ENCODE data around the gene MLLT11. TPM values are rescaled to one million over a fixed set of nuclear protein-coding genes. Genes with fewer than 3 reads are reported as not detected.
A peak's percentile ranks its signal among the peaks of the same experiment; 100 is the strongest.

MLLT11 gene, protein sequence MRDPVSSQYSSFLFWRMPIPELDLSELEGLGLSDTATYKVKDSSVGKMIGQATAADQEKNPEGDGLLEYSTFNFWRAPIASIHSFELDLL
- total RNA-seq, result 1 to 10 TPM; 4.5 to 8.5 TPM

DNA sequence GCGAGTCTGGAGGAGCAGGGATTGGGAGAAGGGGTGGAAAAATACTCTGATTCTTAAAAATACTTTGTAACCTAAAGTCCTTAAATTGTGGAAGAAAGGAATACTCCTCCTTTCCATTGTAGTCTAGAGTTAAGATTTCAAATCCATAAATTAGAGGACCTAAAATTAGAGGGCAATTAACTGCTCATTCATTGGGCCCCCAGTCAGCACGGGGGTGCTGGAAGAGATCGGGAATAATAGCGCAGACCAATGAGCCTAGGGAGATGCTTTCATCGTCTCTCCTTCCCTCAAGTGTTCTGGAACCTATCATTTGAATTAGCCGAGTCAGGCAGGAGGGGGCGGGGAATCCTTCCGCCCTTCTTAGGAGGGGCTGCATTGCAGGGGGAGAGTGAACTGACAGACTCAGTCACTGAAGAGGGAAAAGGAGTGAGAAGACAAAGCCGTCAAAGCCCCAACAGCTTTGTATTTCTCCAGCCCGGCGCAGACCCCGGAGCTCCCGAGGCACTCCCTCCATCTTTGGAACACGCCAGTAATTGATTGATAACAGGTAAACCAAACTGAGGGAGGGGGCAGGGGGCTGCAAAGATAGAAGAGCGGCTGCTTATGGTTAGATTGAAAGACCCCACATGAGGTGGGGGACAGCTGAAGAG is at the start of gene MLLT11:
MLLT11 (plus strand) TSS at position 391 of the 650 bp plus-strand sequence. CDS start 6,828 bp downstream, outside the sequence.
- no peaks in the 10 kb centered on the region for H3K27me3 Mint-ChIP-seq
- ATAC-seq (no peak), DNase-seq (ENCODE audit: low spot score) (no peak)
- H3K27ac Mint-ChIP-seq, result peak within 1 kb of the TSS; percentile 97 to 99
- peaks cover 31% of the 10 kb centered on the region for H3K36me3 Mint-ChIP-seq
- peaks cover 49 to 56% of the 10 kb centered on the region in 2 donors for H3K4me1 Mint-ChIP-seq (ENCODE audit: low read depth in 2 of 2)
- H3K9me3 Mint-ChIP-seq, result no peaks in the 10 kb centered on the region
- H3K4me3 Mint-ChIP-seq, result peak within 1 kb of the TSS; percentile 94

DNA sequence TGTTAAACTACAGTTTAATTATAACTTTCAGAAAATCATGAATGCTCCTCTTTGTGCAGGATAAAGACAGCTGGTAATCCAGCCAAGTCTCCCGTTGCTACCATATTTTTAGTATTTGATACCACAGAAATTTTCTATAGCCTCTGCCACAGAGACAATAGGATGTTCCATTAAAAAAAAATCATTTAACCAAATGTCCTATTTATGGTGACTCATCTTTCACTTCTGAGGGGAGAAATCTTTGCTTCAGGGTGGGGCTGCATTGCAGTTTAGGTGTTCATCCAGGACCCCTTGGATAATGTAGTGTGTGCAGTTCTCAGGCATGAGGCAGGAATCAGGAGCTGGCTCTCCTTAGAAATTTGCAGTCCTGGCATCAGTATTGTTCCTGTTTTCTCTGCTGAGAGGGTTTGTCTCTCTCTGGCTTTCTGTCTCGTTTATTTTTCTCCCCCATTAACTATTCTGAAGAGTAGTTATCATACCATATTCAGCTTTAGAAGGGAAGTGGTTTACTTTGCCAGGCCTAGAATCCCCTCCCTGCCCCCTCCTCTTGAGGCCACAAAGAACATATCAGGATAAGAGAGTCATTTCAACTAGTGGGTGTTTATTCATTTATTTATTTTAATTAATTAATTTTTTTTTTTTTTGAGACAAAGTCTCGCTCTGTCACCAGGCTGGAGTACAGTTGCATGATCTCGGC is 48.9 kb upstream of the MLLT11 start:
- H3K27me3 Mint-ChIP-seq, result no peaks in the 10 kb centered on the region
- no peaks in the 10 kb centered on the region for H3K9me3 Mint-ChIP-seq
- H3K4me3 Mint-ChIP-seq, result peak overlapping the region; percentile 3
- peak overlapping the region in 1 of 2 donors; percentile 68 for H3K27ac Mint-ChIP-seq
- H3K36me3 Mint-ChIP-seq, result no peaks in the 10 kb centered on the region
- H3K4me1 Mint-ChIP-seq (ENCODE audit: low read depth in 2 of 2), result peaks cover 32 to 34% of the 10 kb centered on the region in 2 donors
- ATAC-seq (no peak), DNase-seq (ENCODE audit: low spot score) (no peak)

DNA sequence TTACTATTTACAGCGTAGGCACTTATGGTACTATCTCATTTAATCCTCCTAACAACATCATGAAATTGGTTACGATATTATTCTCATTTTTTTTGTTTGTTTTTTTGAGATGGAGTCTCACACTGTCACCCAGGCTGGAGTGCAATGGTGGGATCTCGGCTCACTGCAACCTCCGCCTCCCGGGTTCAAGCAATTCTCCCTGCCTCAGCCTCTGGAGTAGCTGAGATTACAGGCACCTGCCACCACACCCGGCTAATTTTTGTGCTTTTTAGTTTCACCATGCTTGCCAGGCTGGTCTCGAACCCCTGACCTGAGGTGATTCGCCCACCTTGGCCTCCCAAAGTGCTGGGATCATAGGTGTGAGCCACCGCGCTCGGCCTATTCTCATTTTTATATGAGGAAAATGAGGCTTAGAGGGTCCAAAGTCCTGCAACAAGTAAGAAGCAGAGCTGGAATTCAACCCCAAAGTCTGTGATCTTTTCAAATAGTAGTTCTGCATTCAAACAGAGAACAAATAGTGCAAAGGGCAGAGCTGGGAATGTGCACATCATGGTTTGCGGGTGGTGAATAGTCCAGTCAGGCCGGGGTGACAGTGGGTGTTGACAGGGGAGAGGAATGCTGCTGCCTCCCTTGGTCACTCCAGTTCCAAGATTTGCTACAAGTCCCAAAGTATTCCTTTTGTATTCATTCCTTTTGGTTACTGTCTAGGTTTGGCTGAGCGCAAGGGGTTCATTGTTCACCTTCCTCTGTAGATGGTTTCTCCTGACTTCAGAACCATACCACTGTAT is 47.3 kb upstream of the MLLT11 start:
- Mint-ChIP-seq H3K36me3 (no peaks in the 10 kb centered on the region), H3K27ac (no peak overlapping the region), H3K9me3 (no peaks in the 10 kb centered on the region), H3K4me3 (no peak overlapping the region), H3K27me3 (no peaks in the 10 kb centered on the region), H3K4me1 (ENCODE audit: low read depth in 2 of 2) (peaks cover 19% of the 10 kb centered on the region in 2 donors)
- DNase-seq (ENCODE audit: low spot score) (no peak), ATAC-seq (no peak)

DNA sequence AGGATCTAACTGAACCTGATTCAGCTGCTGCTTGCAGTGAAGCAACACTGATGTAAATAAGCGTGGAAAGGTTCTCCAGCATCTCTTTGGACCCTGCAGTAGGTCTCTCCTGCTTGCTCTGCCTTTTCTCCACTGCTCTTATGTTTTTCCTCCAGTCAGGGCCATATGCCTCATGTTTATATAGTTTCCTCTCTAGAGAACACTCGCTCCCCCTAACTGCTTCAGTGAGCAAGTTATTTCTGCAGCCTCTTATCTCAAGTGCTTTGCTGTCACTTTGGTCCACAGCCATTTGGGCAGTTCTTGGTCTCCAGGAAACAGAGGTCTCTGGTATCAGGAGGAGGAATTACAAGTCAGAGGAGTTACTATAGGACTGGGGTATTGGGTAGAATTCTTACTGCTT is 46.7 kb upstream of the MLLT11 start:
- no peak for DNase-seq (ENCODE audit: low spot score)
- H3K4me3 Mint-ChIP-seq, result no peak overlapping the region
- peaks cover 14 to 16% of the 10 kb centered on the region in 2 donors for H3K4me1 Mint-ChIP-seq (ENCODE audit: low read depth in 2 of 2)
- no peaks in the 10 kb centered on the region for H3K36me3 Mint-ChIP-seq
- no peak overlapping the region for H3K27ac Mint-ChIP-seq
- ATAC-seq, result no peak
- no peaks in the 10 kb centered on the region for H3K27me3 Mint-ChIP-seq
- H3K9me3 Mint-ChIP-seq, result no peaks in the 10 kb centered on the region

DNA sequence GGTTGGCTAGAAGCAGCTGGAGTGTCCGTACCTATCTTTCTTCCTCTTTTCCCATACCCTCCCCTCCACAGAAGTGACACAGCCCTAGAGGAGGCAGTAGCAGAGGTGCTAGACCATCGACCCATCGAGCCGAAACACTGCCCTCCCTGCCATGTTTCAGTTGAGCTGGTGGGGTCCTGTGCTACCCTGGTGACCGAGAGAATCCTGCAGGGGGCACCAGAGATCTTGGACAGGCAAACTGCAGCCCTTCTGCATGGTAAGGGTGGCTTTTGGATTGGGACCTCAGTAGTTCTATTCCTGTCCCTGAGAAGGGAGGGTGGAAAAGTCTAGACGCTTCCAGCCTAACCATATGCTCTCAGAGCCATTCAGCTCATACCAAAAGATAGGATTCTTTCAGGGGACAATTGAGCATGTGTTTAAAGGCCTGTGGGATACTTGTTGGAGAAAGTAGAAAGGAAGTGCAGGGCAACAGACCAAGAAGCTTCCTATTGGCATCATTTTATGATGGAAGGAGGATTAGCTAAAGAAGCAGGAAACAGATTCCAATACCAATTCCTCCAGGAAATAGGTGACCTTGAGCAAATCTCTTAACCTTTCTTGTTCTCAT is 35.6 kb upstream of the MLLT11 start:
- Mint-ChIP-seq H3K4me1 (ENCODE audit: low read depth in 2 of 2) (peaks cover 5% of the 10 kb centered on the region in 2 donors), H3K9me3 (no peaks in the 10 kb centered on the region), H3K36me3 (peaks cover 9% of the 10 kb centered on the region), H3K27me3 (no peaks in the 10 kb centered on the region), H3K4me3 (no peak overlapping the region), H3K27ac (no peak overlapping the region)
- peak; percentile 92 for ATAC-seq
- peak; percentile 88 for DNase-seq (ENCODE audit: low spot score)

DNA sequence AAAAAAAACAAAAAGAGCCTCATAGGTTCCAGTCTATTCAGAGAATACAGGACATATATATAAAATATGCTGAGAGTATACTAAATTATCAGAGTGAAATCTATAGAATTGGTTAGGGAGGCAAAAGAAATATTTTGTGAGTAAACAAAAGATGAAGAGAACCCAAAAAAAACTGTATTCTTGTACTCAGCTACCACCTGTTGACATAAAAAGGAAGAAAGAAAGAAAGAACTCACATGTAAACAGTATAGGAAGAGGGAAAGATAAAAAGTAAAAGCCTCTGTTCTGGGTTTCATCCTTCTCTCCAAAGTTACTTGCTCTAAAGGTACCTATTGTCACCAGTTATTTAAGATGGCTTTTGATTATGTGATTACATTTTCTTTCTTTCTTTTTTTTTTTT is 33.7 kb upstream of the MLLT11 start:
- Mint-ChIP-seq H3K36me3 (peaks cover 17% of the 10 kb centered on the region), H3K27me3 (no peaks in the 10 kb centered on the region), H3K27ac (no peak overlapping the region)

DNA sequence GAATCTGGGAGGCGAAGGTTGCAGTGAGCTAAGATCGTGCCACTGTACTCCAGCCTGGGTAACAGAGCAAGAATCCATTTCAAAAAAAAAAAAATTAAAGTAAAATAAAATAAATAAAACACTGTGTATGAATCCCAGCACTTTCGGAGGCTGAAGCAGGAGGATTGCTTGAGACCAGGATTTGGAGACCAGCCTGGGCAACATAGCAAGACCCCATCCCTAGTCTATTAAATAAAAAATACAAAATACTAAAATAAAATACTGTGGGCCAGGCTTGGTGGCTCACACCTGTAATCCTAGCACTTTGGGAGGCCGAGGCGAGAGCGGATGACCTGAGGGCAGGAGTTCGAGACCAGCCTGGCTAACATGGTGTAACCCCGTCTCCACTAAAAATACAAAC is 28.0 kb upstream of the MLLT11 start:
- DNase-seq (ENCODE audit: low spot score), result no peak
- Mint-ChIP-seq H3K27me3 (no peaks in the 10 kb centered on the region), H3K36me3 (peaks cover 26% of the 10 kb centered on the region), H3K27ac (no peak overlapping the region), H3K4me1 (ENCODE audit: low read depth in 2 of 2) (peaks cover 0 to 2% of the 10 kb centered on the region in 2 donors), H3K9me3 (no peaks in the 10 kb centered on the region), H3K4me3 (no peak overlapping the region)
- ATAC-seq, result no peak

More for the DNA sequence above, 33.7 kb upstream of the MLLT11 start:
- ATAC-seq (no peak), DNase-seq (ENCODE audit: low spot score) (no peak)
- H3K4me3 Mint-ChIP-seq, result no peak overlapping the region
- no peaks in the 10 kb centered on the region for H3K9me3 Mint-ChIP-seq
- H3K4me1 Mint-ChIP-seq (ENCODE audit: low read depth in 2 of 2), result peaks cover 5% of the 10 kb centered on the region in 2 donors

DNA sequence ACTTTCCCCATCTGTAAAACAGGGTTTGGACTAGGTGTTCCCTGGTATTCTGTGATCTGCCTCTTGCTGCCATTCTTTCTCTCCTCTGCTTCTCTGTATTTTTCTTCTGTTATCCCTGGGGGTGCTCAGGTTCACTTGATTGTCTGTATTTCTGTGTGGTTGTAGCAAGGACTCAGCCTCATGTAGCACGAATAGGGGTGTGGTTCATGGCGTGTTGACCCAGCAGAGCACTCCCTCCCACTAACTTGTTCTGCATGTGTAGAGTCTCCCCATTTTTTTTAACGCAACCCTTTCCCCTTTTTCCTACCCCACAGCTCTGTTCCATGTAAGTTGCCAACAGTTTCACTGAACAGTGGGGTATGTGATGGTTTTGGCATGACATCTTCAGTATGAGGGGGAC is 25.0 kb upstream of the MLLT11 start:
- Mint-ChIP-seq H3K36me3 (peaks cover 28% of the 10 kb centered on the region), H3K4me1 (ENCODE audit: low read depth in 2 of 2) (peaks cover 0 to 2% of the 10 kb centered on the region in 2 donors), H3K27ac (no peak overlapping the region), H3K9me3 (no peaks in the 10 kb centered on the region), H3K4me3 (no peak overlapping the region), H3K27me3 (no peaks in the 10 kb centered on the region)
- DNase-seq (ENCODE audit: low spot score) (no peak), ATAC-seq (no peak)

DNA sequence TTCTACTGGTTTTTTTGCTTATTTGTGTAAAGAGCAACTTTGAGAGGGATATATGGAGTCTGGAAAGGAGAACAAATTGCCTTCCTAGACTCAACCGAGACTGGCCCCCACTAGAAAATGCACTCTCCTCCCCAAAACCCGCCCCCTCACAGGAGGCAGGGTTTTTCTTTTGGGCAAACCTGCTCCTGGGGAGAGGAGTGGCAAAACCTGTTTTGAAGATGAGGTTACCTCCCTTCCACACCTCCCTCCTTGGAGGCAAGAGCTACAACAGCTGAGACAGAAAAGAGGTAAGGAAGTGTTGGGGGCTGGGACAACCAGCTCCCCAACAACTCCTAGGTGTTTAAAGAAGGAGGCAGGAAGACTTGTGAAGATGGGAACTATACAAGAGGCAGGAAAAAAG is 23.8 kb upstream of the MLLT11 start, which contains the start of gene BNIPL:
BNIPL (plus strand) TSS at position 231 of the 400 bp plus-strand sequence; CDS start at position 371, 140 bp downstream.
- Mint-ChIP-seq H3K4me1 (ENCODE audit: low read depth in 2 of 2) (peaks cover 0 to 2% of the 10 kb centered on the region in 2 donors), H3K4me3 (no peak within 1 kb of the TSS), H3K9me3 (no peaks in the 10 kb centered on the region), H3K27me3 (no peaks in the 10 kb centered on the region), H3K36me3 (peaks cover 21% of the 10 kb centered on the region), H3K27ac (peak within 1 kb of the TSS in 1 of 2 donors; percentile 58)
- no peak for ATAC-seq
- DNase-seq (ENCODE audit: low spot score), result no peak

DNA sequence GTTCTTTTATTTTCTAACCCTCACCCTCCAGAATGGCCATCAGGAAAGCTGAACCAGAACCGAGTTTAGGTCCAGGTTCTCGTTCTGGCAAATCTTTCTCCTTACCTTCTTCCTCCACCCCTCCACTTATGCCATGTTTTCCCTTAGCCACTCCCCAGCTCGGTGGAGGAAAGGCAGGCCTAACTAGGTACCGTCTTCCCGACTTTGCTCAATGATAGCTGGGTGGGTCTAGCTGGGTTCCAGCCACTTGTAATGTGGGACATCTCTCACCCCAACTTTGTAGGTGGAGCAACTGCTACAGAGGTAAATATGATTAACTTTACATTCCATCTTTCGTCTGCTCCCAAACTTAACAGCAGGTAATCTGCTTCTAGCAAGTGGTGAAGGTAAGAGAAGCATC is 23.2 kb upstream of the MLLT11 start:
- peak overlapping the region in 1 of 2 donors; percentile 58 for H3K27ac Mint-ChIP-seq
- ATAC-seq (no peak), DNase-seq (ENCODE audit: low spot score) (no peak)
- H3K36me3 Mint-ChIP-seq, result peaks cover 17% of the 10 kb centered on the region
- H3K9me3 Mint-ChIP-seq, result no peaks in the 10 kb centered on the region
- H3K4me3 Mint-ChIP-seq, result no peak overlapping the region
- H3K27me3 Mint-ChIP-seq, result no peaks in the 10 kb centered on the region
- H3K4me1 Mint-ChIP-seq (ENCODE audit: low read depth in 2 of 2), result peaks cover 0 to 2% of the 10 kb centered on the region in 2 donors

DNA sequence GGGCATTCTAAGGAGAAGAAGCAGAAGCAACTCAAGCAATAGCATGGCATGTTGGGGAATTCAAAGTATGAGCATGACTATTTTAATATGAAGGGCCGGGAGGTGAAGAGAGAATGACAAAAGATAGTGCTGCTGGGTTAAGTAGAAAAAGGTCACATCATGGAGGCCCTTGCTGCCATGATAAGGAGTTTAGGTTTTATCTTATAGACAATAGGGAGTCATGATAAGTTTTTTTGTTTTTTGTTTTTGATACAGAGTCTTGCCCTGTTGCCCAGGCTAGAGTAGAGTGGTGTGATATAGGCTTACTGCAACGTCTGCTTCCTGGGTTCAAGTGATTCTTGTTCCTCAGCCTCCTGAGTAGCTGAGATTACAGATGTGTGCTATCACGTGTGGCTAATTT is 20.7 kb upstream of the MLLT11 start:
- ATAC-seq (no peak), DNase-seq (ENCODE audit: low spot score) (no peak)
- no peak overlapping the region for H3K27ac Mint-ChIP-seq
- H3K4me3 Mint-ChIP-seq, result no peak overlapping the region
- H3K36me3 Mint-ChIP-seq, result peaks cover 13% of the 10 kb centered on the region
- H3K27me3 Mint-ChIP-seq, result no peaks in the 10 kb centered on the region
- H3K4me1 Mint-ChIP-seq (ENCODE audit: low read depth in 2 of 2), result peaks cover 0 to 2% of the 10 kb centered on the region in 2 donors
- H3K9me3 Mint-ChIP-seq, result no peaks in the 10 kb centered on the region

DNA sequence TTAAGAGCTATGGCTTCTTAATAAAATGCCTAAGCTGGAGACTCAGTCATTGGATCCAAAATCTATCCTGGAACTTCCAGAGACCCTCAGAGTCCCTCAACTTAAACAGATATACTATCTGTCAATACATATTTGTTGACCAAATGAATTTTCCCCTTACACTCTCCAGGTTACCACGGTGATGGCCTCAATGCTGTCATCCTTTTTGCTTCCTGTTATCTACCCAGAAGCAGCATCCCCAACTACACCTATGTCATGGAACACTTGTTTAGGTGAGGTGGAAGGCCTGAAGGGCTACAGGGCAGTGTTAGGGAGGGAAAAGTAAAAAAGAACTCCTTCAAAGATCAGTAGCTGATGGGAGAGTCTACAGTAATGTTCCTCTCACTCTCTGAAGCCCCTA is 17.0 kb upstream of the MLLT11 start:
- ATAC-seq (no peak), DNase-seq (ENCODE audit: low spot score) (no peak)
- Mint-ChIP-seq H3K36me3 (peaks cover 6% of the 10 kb centered on the region), H3K27me3 (no peaks in the 10 kb centered on the region), H3K9me3 (no peaks in the 10 kb centered on the region), H3K4me1 (ENCODE audit: low read depth in 2 of 2) (peaks cover 16 to 17% of the 10 kb centered on the region in 2 donors), H3K4me3 (no peak overlapping the region), H3K27ac (peak overlapping the region in 1 of 2 donors; percentile 10)

DNA sequence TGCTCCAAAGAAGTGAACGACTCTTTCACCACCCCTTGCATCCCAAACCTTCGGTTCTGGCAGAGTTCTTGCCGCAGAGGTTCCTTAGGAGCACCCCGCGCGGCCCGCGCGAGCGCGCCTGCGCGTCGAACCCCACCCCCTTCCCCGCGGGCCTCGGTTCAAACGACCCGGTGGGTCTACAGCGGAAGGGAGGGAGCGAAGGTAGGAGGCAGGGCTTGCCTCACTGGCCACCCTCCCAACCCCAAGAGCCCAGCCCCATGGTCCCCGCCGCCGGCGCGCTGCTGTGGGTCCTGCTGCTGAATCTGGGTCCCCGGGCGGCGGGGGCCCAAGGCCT is 12.6 kb upstream of the MLLT11 start, which contains the start of gene C1orf56:
C1orf56 (plus strand) TSS at position 161 of the 334 bp plus-strand sequence; CDS start at position 258, 97 bp downstream.
- Mint-ChIP-seq H3K36me3 (peaks cover 9% of the 10 kb centered on the region), H3K27me3 (no peaks in the 10 kb centered on the region), H3K4me3 (peak within 1 kb of the TSS; percentile 90), H3K4me1 (ENCODE audit: low read depth in 2 of 2) (peaks cover 36 to 42% of the 10 kb centered on the region in 2 donors), H3K9me3 (no peaks in the 10 kb centered on the region), H3K27ac (peak within 1 kb of the TSS; percentile 89 to 94)
- ATAC-seq (peak; percentile 82 to 87), DNase-seq (ENCODE audit: low spot score) (peak; percentile 80)
